GM19467 (cell line): ENCODE data around the gene KCND2.

ENCODE experiments used
- ATAC-seq: cut with Tn5 transposase; IDR thresholded peaks from one replicate; pipeline ENCODE4 v1.9.1; 2021; ENCODE audit warnings: mild to moderate bottlenecking, moderate library complexity; ENCODE audit not compliant: unreplicated experiment

Gene KCND2

GRCh38 chr7:120582916-120583315 is 309.9 kb downstream of the KCND2 start:
- no peak for ATAC-seq

GRCh38 chr7:120583899-120584586 is 311.1 kb downstream of the KCND2 start:
- no peak for ATAC-seq

- no peak for ATAC-seq
These were observed 313.6 kb downstream of the KCND2 start for GRCh38 chr7:120586571-120586970.

GRCh38 chr7:120587243-120587642 is 314.3 kb downstream of the KCND2 start:
- ATAC-seq: no peak

GRCh38 chr7:120588416-120588815 is 315.4 kb downstream of the KCND2 start:
- no peak for ATAC-seq

GRCh38 chr7:120588862-120589261 is 315.9 kb downstream of the KCND2 start:
- no peak for ATAC-seq

- ATAC-seq: no peak
These were observed 327.6 kb downstream of the KCND2 start for GRCh38 chr7:120600607-120601006.

- no peak for ATAC-seq
These were observed 330.4 kb downstream of the KCND2 start for GRCh38 chr7:120603366-120603765.

GRCh38 chr7:120609136-120609753 is 336.3 kb downstream of the KCND2 start:
- no peak for ATAC-seq

- ATAC-seq: no peak
These were observed 339.0 kb downstream of the KCND2 start for GRCh38 chr7:120611975-120612374.

GRCh38 chr7:120615703-120616102 is 342.7 kb downstream of the KCND2 start:
- ATAC-seq: peak; percentile 50

- ATAC-seq: no peak
These were observed 344.3 kb downstream of the KCND2 start for GRCh38 chr7:120617275-120617674.

- ATAC-seq: no peak
These were observed 355.3 kb downstream of the KCND2 start for GRCh38 chr7:120628251-120628650.

GRCh38 chr7:120639884-120640283 is 366.9 kb downstream of the KCND2 start:
- ATAC-seq: no peak

GRCh38 chr7:120645966-120646365 is 373.0 kb downstream of the KCND2 start:
- no peak for ATAC-seq

- ATAC-seq: no peak
These were observed 381.3 kb downstream of the KCND2 start for GRCh38 chr7:120654241-120654640.

GRCh38 chr7:120658516-120658915 is 385.5 kb downstream of the KCND2 start:
- no peak for ATAC-seq

GRCh38 chr7:120662291-120662690 is 389.3 kb downstream of the KCND2 start:
- no peak for ATAC-seq

GRCh38 chr7:120665068-120665467 is 392.1 kb downstream of the KCND2 start:
- no peak for ATAC-seq

GRCh38 chr7:120675076-120675475 is 402.1 kb downstream of the KCND2 start:
- ATAC-seq: no peak

GRCh38 chr7:120677535-120677934 is 404.6 kb downstream of the KCND2 start:
- ATAC-seq: no peak

GRCh38 chr7:120680985-120681384 is 408.0 kb downstream of the KCND2 start:
- no peak for ATAC-seq

GRCh38 chr7:120684463-120684862 is 411.5 kb downstream of the KCND2 start:
- no peak for ATAC-seq
